Thyroid gland (tissue), 4 donors: ENCODE measurements around the gene REEP1.

Experiments used
- POLR2A ChIP-seq, 2 donors: fragments of 450-650 bp; IDR thresholded peaks; one replicate each; pipeline ENCODE4 v1.6.1; 2017; ENCODE audit warnings: antibody characterized with exemption in 2 of 2, mild to moderate bottlenecking in 2 of 2, moderate library complexity in 1 of 2
- TF ChIP-seq, protein P1 (sequence below), 6 experiments: fragments of 200-600 bp in 3 of 6; fragments of 450-650 bp in 3 of 6; sonication (generic) in 3 of 6; IDR thresholded peaks; one replicate each; pipeline ENCODE4 v1.5.1; 2016 to 2019; ENCODE audit warnings: antibody characterized with exemption in 6 of 6, mild to moderate bottlenecking in 2 of 6, inconsistent platforms in 1 of 6, moderate library complexity in 1 of 6

DNA sequence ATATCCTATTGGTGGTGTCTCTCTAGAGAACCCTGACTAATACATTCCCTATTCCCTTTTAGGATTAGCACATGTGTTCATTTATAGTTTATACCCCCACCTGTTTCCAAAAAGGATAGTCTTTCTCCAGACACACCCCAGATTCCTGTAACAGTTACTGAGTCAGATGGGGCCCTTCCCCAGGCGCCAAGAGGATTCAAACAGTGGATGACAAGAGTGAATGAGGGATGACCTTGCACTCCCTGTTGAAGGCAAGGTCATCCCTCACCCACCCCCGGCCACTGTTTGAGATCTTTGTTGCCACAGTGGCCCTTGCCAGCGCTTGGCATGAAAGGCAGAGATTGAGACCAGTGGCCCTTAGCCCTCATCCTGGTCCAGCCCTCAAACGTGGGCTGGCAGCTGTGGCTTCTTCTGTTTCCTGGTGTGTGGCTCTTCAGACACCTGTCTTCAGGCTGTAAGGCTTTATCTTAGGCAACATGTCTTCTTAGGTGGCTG is 15.3 kb upstream of the REEP1 start:
- TF ChIP-seq, protein P1, sequence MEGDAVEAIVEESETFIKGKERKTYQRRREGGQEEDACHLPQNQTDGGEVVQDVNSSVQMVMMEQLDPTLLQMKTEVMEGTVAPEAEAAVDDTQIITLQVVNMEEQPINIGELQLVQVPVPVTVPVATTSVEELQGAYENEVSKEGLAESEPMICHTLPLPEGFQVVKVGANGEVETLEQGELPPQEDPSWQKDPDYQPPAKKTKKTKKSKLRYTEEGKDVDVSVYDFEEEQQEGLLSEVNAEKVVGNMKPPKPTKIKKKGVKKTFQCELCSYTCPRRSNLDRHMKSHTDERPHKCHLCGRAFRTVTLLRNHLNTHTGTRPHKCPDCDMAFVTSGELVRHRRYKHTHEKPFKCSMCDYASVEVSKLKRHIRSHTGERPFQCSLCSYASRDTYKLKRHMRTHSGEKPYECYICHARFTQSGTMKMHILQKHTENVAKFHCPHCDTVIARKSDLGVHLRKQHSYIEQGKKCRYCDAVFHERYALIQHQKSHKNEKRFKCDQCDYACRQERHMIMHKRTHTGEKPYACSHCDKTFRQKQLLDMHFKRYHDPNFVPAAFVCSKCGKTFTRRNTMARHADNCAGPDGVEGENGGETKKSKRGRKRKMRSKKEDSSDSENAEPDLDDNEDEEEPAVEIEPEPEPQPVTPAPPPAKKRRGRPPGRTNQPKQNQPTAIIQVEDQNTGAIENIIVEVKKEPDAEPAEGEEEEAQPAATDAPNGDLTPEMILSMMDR (IDR thresholded peaks at IDR 0.05) = no peak
- no peak for TF ChIP-seq POLR2A (IDR thresholded peaks at IDR 0.05)
